ENCODE measurements around the gene COIL.

DNA sequence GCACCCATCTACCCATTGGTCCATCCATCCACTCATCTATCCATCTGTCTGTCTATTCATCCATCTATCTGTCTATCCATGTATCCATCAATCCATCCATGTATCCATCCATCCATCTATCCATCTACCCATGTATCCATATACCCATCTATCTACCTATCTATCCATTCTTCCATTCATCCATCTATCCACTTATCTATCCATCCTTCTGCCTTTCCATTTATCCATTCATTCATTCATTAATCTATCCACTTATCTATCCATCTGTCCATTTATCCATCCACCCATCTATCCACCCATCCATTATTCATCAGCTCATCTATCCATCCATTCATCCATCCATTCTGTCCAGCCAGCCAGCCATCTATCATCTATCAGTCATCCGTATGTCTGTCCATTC lies 68.5 kb downstream of the COIL start:
- TF ChIP-seq EZH2phosphoT487 (IDR thresholded peaks at IDR 0.05; ENCODE audit: insufficient read depth, low read depth) (no peak), EZH2 (IDR thresholded peaks at IDR 0.05; ENCODE audit: insufficient read depth, poor library complexity, severe bottlenecking) (no peak)

Measured in GM23248 (cell line).